Left lobe of liver (tissue), 2 donors: ENCODE data around the gene HIGD2A. TPM values are rescaled to one million over a fixed set of nuclear protein-coding genes. Genes with fewer than 3 reads are reported as not detected.
A peak's percentile ranks its signal among the peaks of the same experiment; 100 is the strongest.

Experiments used
- ATAC-seq: fragments of 200-7000 bp; cut with Tn5 transposase; one replicate; pipeline ENCODE4 v1.9.1; 2020; ENCODE audit warnings: mild to moderate bottlenecking, moderate library complexity
- DNase-seq: peaks from one replicate; pipeline ENCODE4 v3.0.0-alpha.2; 2020; ENCODE audit warnings: low spot score
- total RNA-seq: library from RNA; stranded (reverse); gene quantifications from one replicate; pipeline ENCODE4 v1.2.1, GENCODE V29; 2021
- donor health status: DM: no; HTN: no; CAD: no; lungs with moderate emphysema.
- donor health status: DM: no; HTN: yes; CAD: no.

The HIGD2A gene
- total RNA-seq, 1 donor from 2014 or later = 49.2 TPM

- peak; percentile 6 for ATAC-seq
- no peak for DNase-seq
These were observed 26.8 kb downstream of the HIGD2A start for GRCh38 chr5:176415240-176415951.

GRCh38 chr5:176415952-176416924 lies 27.7 kb downstream of the HIGD2A start, which contains the start of gene CLTB:
TSS of gene CLTB (minus strand) at chr5:176416539. CDS start at chr5:176416363, 176 bp downstream.
- peak; percentile 95 for ATAC-seq
- peak; percentile 96 for DNase-seq

- ATAC-seq (no peak), DNase-seq (no peak)
These were observed 28.4 kb downstream of the HIGD2A start for GRCh38 chr5:176416965-176417364.

GRCh38 chr5:176418251-176418650 lies 29.7 kb downstream of the HIGD2A start:
- ATAC-seq = no peak

GRCh38 chr5:176420086-176420485 lies 31.5 kb downstream of the HIGD2A start:
- ATAC-seq (no peak), DNase-seq (no peak)

More at GRCh38 chr5:176418251-176418650, 29.7 kb downstream of the HIGD2A start:
- no peak for DNase-seq

GRCh38 chr5:176420972-176421544 lies 32.5 kb downstream of the HIGD2A start:
- DNase-seq (no peak), ATAC-seq (no peak)

- no peak for ATAC-seq
- DNase-seq = no peak
These were observed 35.6 kb downstream of the HIGD2A start for GRCh38 chr5:176424181-176424580.

GRCh38 chr5:176425138-176425537 lies 36.6 kb downstream of the HIGD2A start:
- ATAC-seq (no peak), DNase-seq (no peak)

GRCh38 chr5:176425791-176426190 lies 37.2 kb downstream of the HIGD2A start:
- no peak for DNase-seq
- ATAC-seq = no peak

- DNase-seq (no peak), ATAC-seq (no peak)
These were observed 38.3 kb downstream of the HIGD2A start for GRCh38 chr5:176426876-176427275.

- ATAC-seq (no peak), DNase-seq (no peak)
These were observed 39.4 kb downstream of the HIGD2A start for GRCh38 chr5:176427971-176428370.

GRCh38 chr5:176429972-176430371 lies 41.4 kb downstream of the HIGD2A start:
- ATAC-seq (peak; percentile 79), DNase-seq (no peak)

GRCh38 chr5:176432707-176433106 lies 44.2 kb downstream of the HIGD2A start:
- DNase-seq (no peak), ATAC-seq (no peak)

GRCh38 chr5:176436656-176437055 lies 48.1 kb downstream of the HIGD2A start:
- no peak for DNase-seq
- ATAC-seq = no peak

- no peak for DNase-seq
- no peak for ATAC-seq
These were observed 50.6 kb downstream of the HIGD2A start for GRCh38 chr5:176438959-176439757.

Other genes starting within 250 kb of the HIGD2A start
- gene SIMC1, start 150.3 kb upstream of the HIGD2A start, total RNA-seq = 11.7 TPM
- 51.9 TPM for gene KIAA1191, start 27.0 kb upstream of the HIGD2A start, total RNA-seq
- gene ARL10, start 23.3 kb upstream of the HIGD2A start, total RNA-seq = 1.8 TPM
- gene NOP16, start 153 bp upstream of the HIGD2A start, total RNA-seq = 12.0 TPM
- 37.3 TPM for gene CLTB, start 27.8 kb downstream of the HIGD2A start, total RNA-seq
- gene FAF2, start 59.6 kb downstream of the HIGD2A start, total RNA-seq = 16.5 TPM
- 15.3 TPM for gene RNF44, start 148.7 kb downstream of the HIGD2A start, total RNA-seq
- 87.3 TPM for gene CDHR2, start 160.6 kb downstream of the HIGD2A start, total RNA-seq
- gene GPRIN1, start 221.4 kb downstream of the HIGD2A start, total RNA-seq = 0.18 TPM
- gene SNCB, start 241.8 kb downstream of the HIGD2A start, total RNA-seq = not detected
- gene EIF4E1B, start 241.9 kb downstream of the HIGD2A start, total RNA-seq = not detected